Measurements from ENCODE around the gene SSC4D.
"Not testable (repeated sequence)": the region's sequence is repeated elsewhere in the genome, so short reads cannot be mapped to it uniquely, and the experiment has no call there.

SSC4D gene

GRCh38 chr7:76409537-76409936, at the start of gene SSC4D:
TSS of gene SSC4D (minus strand) at chr7:76409697. CDS start at chr7:76404439, 5,258 bp downstream.
- TF ChIP-seq, protein P1, sequence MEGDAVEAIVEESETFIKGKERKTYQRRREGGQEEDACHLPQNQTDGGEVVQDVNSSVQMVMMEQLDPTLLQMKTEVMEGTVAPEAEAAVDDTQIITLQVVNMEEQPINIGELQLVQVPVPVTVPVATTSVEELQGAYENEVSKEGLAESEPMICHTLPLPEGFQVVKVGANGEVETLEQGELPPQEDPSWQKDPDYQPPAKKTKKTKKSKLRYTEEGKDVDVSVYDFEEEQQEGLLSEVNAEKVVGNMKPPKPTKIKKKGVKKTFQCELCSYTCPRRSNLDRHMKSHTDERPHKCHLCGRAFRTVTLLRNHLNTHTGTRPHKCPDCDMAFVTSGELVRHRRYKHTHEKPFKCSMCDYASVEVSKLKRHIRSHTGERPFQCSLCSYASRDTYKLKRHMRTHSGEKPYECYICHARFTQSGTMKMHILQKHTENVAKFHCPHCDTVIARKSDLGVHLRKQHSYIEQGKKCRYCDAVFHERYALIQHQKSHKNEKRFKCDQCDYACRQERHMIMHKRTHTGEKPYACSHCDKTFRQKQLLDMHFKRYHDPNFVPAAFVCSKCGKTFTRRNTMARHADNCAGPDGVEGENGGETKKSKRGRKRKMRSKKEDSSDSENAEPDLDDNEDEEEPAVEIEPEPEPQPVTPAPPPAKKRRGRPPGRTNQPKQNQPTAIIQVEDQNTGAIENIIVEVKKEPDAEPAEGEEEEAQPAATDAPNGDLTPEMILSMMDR (conservative IDR thresholded peaks at IDR 0.05) = no peak
- H3K27ac ChIP-seq = no peak within 1 kb of the TSS

DNA sequence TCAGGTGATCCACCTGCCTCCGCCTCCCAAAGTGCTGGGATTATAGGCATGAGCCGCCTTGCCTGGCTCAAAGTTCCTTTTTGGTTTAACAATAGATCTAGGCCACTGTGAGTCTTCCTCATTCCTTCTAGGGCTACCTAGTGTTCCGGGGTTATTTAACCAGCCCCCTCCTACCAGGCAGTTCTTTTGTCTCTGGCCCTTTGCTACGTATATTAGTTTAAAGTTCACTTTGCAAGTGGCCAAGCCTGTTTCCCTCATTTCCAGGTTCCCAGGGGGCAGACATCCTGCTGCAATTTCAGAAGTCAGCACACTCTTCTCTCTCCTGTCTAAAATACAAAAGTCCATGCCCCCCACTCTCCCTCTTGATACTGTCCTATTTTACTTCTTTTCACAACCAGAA, 49.0 kb upstream of the SSC4D start:
- H3K27ac ChIP-seq = not testable (repeated sequence)

- H3K27ac ChIP-seq = not testable (repeated sequence)
Observed at GRCh38 chr7:76457017-76457416, 47.5 kb upstream of the SSC4D start.

DNA sequence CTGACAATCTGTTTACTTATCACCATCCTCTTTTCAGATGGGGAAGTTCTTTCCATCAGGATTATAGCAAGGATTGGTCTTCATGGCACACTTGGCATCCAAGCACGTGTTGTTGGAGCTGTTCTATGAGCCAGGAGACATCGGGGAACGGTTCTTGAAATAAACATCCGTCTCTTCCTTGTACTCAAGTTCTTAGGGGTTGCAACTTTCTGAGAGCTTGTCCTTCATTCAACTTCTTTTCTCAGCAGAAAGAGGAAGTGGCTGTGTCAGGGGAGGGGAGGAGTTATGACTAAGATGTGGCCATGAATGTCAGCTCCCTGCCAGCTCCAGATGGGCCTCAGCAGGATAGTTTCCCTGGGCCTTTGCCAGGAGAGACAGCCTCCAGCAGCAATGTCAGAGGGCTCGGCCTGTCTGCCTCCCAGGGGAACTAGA, 36.1 kb upstream of the SSC4D start:
- H3K27ac ChIP-seq = not testable (repeated sequence)

DNA sequence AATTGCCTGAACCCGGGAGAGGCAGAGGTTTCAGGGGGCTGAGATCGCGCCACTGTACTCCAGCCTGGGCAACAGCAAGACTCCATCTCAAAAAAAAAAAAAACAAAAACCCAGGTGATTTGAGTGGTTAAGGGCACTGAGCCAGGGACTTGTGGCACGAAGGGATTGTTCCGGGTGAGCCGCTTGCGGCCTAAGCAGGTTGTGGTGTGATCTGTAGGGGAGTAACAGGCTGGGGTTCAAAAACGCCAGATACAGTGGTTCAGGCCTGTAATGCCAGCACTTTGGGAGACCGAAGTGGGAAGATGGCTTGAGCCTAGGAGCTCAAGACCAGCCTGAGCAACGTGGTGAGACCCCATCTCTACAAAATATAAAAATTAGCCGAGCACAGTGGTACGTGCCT, 34.3 kb upstream of the SSC4D start:
- not testable (repeated sequence) for H3K27ac ChIP-seq

DNA sequence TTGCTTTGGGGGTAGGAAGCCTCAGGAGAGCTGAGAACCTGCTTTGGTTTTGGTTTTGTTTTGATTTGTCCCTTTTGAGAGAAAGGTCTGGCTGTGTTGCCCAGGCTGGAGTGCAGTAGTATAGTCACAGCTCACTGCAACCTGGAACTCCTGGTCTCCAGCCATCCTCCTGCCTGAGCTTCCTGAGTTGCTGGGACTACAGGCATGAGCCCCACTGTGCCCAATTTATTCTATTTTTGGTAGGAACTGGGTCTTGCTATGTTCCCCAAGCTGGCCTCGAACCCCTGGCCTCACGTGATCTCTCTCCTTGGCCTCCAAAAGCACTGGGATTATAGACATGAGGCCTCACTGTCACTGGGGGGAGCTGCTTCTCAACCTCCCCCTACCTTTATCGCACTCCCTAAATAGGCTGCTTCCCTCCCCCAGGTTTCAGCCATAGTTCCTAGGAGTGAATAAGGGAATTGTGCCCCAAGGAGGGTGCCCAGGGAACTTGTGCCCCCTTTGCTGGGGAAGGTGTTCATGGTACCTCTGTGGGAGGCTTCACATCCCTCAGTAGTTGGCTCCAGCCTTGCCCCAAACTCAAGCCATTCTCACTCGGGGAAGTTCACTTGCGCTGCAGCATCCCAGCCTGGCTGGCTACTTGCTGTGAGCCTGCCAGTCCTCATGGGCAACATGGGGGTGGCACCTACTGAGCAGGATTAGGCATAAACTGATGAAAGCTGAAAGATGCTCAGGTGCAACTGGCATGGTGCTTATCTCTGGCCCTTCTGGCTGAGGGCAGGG, 33.4 kb upstream of the SSC4D start:
- H3K27ac ChIP-seq = not testable (repeated sequence)

DNA sequence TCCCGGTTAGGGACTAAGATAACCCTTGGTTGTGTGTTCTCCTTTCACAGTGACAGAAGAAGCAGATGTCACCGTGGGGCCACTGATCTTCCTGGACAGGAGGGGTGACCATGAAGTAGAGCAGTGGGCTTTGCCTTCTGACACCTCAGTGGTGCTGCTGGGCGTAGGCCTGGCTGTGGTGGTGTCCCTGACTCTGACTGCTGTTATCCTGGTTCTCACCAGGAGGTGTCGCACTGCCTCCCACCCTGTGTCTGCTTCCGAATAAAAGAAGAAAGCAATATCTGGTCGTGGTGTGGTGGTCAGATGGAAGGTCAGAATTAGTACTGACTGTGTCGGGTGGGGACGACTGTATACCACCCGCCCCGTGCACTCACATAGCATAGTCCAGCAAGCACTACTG, 32.3 kb upstream of the SSC4D start:
- not testable (repeated sequence) for H3K27ac ChIP-seq

GRCh38 chr7:76440404-76440803, 30.9 kb upstream of the SSC4D start:
- H3K27ac ChIP-seq = not testable (repeated sequence)

GRCh38 chr7:76439120-76439888, 29.8 kb upstream of the SSC4D start:
- H3K27ac ChIP-seq = not testable (repeated sequence)

DNA sequence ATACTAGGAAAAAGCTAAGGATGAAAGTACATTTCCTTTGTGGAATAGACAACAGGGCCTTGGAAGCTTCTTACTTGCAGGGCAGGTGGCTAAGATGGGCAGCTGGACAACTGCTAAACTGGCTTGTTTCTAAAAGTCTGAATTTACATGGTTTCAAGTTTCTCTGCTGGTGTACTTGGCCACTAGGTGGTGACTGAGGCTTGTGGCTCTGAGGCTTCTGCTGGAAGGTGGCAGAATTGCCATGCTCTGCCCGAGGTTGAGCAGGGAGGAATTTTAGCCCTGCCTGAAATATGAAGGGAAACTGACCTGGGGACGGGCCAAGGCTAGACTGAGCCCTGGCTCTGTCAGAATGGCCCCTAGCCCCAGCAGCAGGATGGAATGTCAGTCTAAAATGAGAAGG, 28.4 kb upstream of the SSC4D start:
- H3K27ac ChIP-seq = not testable (repeated sequence)

- TF ChIP-seq ZFX (IDR thresholded peaks at IDR 0.05) = no peak
- TF ChIP-seq, protein P1 (conservative IDR thresholded peaks at IDR 0.05) = no peak
- H3K27ac ChIP-seq = no peak overlapping the region
Observed at GRCh38 chr7:76430836-76431235, 21.3 kb upstream of the SSC4D start.

GRCh38 chr7:76430211-76430610, 20.7 kb upstream of the SSC4D start:
- TF ChIP-seq, protein P1 (conservative IDR thresholded peaks at IDR 0.05) = no peak
- no peak for TF ChIP-seq ZFX (IDR thresholded peaks at IDR 0.05)
- no peak overlapping the region for H3K27ac ChIP-seq
